NCI-H2196 treated with DMSO at 0.1 percent for 48 hours (cell line): Measurements from ENCODE around the gene ZNF17.

Source experiments
- DNase-seq: peaks from one replicate; lab custom pipeline; 2025; ENCODE audit not compliant: unreplicated experiment; lab: John Stamatoyannopoulos, UW

ZNF17 gene

DNA sequence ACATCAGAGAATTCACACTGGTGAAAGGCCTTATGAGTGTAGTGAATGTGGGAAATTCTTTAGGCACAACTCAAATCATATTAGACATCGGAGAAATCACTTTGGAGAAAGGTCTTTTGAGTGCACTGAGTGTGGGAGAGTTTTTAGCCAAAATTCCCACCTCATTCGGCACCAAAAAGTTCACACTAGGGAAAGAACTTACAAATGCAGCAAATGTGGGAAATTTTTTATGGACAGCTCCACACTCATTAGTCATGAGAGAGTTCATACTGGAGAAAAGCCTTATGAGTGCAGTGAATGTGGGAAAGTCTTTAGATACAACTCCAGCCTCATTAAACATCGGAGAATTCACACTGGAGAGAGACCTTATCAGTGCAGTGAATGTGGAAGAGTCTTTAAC lies 10.1 kb downstream of the ZNF17 start:
- DNase-seq = no peak

DNA sequence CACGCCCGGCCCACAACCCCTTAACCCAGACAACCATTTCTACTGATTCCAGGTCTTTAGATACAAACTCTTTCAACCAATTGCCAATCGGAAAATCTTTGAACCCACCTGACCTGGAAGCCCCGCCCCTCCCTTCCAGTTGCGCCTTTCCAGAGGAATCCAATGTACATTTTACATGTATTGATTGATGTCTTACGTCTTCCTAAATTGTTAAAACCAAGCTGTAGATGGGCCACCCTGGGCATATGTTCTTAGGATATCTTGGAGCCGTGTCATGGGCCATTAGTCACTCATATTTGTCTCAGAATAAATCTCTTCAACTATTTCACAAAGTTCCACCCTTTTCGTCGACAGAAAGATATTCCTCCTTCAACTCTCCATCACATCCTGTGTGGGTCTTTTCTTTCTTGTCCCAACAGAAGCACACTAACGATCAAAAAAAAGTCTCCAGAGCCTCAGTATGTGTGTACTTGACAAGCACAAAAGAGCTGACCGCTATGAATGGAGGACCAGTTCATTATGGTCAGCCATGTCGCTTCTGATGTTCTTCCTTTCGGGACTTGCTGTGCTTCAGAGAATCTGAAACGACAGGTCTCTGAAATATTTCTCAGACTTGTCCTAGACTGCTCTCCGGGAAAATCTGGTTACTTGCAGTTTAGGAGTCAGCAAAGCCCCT lies 23.6 kb downstream of the ZNF17 start:
- DNase-seq = peak; percentile 42

DNA sequence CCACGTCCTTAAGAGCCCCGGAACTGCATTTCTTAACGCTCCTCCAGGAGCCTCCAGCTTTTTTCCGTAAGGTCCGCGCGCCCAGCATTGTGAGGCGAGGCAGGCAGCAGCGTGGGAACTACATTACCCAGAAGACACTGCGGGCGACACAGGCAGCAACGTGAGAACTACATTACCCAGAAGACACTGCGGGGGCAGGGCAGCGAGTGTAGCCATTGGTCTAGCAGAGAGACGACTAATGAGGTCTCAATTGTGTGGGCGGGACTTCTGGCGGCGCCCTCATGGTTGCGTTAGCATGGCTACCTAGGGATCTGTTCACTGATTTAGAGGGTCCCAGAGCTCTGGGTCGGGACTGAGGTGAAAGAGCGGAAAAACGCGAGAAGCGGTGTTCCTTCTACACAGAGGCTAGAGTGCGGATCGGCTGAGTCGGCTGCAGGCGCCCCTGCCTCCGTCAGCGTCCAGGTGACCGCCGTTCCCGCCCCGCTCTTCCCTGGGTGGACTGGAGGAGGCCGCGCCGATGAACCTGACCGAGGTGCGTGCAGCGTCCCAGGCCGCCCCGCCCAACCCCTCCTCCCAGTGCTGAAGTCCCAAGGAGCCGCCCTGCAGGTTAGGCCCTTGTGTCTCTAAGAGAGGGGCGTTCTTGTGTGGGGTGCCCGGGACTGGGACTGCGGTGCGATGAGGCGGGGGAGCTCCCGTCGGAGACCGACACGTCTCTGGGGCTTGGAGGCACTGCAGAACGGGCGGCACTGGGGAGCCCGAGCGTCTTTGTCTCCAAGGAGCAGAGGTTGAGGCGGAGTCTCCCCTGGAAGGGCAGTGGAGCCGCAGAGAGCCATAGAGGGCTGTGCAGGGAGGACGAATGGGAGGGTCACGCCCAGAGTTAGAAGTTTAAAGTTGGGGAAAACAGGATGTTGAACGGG lies 24.4 kb downstream of the ZNF17 start, which contains the start of gene ZNF749:
ZNF749 (plus strand) TSS at position 264 of the 917 bp plus-strand sequence; CDS start at position 518, 254 bp downstream.
- peak; percentile 94 for DNase-seq

DNA sequence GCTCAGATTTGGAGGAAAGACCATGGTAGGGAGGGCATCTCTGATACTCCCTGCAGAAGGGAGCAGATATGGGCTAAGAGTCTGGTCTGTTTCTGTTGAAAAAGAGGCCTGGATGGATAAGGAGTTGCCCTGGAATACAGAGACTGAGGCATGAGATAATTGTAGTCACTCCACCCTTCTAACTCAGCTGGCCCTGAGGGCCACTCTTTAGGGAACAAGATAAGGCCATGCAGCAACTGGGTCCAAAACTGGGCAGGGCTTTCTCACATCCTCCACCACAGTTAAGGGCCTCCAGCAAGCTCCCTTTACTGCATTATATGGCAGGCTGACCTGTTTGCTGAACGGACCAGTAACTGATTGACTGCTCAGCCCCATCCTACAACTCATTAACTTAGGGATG lies 25.5 kb downstream of the ZNF17 start:
- DNase-seq = no peak

DNA sequence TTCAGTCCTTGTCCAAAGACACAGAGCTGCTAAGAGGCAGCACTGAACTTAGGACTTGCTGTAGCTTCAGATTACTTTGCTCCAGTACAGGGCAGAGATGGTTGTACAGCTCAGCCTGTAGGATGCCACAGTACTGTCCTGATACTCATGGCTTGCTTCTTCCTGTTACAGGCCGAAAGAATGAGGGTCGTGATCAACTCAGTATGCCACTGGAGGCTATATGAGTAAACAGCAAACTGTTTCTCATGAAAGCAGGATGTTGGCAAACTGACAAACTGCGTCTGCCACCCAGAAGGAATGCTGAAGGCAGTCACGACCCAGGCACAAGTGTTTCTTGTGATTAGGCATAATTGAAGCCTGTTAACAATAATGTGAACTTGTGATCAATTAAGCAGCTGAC lies 27.0 kb downstream of the ZNF17 start:
- DNase-seq = no peak

DNA sequence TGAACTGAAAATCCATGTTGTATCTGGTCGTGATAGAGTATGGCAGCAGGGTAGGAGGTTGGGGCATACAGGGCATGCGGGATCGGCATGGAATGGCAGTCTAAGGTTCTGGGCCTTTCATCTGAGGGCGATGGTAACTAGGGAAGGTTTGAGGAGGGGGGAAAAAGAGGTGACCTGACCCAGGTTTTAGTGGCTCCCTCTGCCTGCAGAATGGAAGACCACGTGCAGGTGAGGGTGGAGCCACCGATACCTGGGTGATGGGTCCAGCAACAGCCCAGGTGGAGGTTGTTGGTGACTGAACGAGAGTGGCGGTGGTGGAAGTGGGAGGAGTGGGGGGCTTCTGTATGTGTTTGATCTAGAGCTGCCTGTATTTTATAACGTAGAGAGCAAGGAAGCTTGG lies 28.0 kb downstream of the ZNF17 start:
- no peak for DNase-seq

DNA sequence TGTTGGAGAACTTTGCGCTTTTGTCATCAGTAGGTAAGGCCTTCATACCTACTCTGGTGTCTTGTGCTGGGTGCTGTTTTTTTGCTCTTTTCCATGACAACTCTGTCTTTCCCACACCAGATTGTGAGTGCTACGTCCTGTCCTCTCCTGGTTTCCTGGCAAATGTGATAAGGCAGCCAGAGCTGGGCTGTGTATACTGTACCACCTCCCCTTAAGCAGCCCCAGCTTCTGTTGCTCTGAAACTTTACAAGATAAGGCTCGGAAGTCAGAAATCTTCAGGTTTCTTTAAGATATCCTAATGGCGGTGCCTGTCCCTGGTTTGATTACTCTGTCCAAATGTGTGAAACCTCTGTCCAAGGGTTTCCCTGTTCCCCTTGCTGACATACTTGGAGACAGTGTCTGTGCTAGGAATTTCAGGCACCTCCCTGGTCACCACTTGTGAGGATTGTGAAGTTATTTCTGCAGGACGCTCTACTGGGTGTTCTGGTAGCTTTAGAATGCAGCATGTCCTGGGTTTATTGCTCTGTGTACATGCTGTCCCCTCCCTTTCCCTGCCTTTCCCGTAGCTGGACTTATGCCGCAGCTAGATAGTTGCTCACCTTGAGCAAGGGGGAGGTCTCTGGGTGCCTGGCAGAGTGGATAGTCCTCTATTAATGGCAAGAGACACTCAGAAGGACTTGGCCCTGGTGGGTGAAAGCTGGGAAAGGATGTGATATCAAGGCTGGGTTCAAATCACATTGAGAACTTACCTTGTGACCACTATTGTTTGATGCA lies 31.2 kb downstream of the ZNF17 start:
- DNase-seq = no peak

DNA sequence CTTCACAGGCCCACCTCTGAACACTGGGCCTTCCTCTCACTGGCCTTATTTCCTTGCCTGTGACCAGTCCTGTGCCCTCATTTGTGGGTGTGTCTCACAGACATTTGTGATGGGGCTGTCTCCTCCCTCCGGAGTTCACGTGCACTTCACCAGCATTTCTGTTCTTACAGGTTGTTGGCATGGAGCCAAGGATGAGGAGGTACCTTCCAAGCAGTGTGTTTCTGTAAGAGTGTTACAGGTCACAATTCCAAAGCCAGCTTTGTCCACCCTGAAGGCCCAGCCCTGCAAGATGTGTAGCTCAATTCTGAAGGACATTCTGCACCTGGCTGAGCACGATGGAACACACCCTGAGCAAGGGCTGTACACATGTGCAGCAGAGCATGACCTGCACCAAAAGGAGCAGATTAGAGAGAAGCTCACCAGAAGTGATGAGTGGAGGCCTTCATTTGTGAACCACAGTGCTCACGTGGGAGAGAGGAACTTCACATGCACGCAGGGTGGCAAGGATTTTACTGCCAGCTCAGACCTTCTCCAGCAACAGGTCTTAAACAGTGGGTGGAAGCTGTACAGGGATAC lies 32.2 kb downstream of the ZNF17 start:
- DNase-seq = no peak

DNA sequence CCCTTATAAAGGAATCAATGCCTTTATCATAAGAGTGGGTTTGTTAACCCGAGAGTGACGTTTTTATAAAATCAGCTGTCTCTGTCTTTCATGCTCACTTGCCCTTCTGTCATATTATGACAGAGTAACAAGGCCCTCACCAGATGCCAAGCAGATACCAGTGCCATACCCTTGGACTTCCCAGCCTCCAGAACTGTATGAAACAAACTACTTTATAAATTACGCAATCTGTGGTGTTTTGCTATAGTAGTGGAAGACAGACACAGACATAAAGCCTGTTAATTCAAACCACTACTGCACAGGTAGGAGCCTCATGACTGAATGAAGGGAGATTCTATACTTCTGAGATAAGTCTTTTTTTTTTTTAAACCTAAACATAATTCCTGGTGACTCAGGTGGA lies 41.3 kb downstream of the ZNF17 start:
- no peak for DNase-seq

DNA sequence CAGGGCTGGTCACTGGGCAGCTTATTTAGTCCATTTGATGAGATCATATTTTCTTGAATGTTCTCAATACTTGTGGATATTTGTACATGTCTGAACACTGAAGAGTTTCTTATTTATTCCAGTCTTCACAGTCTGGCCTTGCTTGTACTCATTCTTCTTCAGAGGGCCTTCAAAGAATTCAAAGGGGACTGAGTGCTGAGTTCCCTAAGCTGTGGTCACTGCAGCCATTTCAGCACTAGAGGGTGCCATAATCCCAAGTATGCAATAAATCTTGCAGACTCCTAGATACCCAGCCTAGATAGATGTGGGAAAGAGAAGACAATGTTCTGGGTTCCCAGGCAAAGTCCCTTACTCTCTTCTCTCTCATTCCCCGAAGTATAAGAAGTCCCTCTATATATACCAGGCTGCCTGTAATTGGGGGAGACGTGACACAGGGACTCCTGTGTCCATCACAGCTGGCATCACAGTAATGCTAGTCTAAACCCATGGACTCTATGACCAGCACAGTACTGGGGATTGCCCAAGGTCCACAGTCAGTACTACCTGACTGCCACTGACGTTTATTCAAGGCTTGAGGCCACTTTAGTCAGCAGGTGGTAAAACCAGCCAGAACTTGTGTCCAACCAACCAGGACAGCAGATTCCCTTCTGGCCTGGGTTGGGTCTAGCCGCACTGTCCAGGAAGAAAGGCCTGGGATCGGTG lies 54.9 kb downstream of the ZNF17 start:
- DNase-seq = no peak

DNA sequence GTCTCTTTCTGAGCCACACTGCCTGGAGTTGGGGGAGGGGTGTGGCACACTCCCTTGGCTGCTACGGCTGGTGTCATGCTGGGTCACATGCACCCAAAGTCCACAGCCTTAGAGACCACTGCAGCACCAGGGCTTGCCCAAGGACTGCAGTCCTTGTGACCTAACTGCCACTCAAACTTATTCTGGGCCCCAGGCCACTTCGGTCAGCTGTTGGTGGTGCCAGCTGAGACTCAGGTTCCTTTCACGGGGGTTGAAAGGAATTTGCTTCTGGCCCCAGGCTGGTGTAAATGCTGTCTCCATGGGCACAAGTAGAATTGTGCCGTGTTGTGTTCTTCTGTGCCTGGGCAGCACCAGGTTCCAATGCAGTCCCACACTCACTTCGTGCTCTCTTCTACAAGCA lies 55.5 kb downstream of the ZNF17 start:
- no peak for DNase-seq
